HEK293 (cell line): ENCODE measurements around the gene TRIM27.

Experiments used
- CTCF ChIP-seq: fragments of 450-650 bp; formaldehyde crosslinking; IDR thresholded peaks from 2 replicates; pipeline ENCODE4 v1.5.1; 2016; ENCODE audit warnings: missing biosample characterization, missing genetic modification characterization
- ZNF239 ChIP-seq: fragments of 450-650 bp; formaldehyde crosslinking; IDR thresholded peaks from 2 replicates; pipeline ENCODE4 v1.5.1; 2016; ENCODE audit warnings: missing biosample characterization, missing genetic modification characterization
- ZNF670 ChIP-seq: fragments of 450-650 bp; formaldehyde crosslinking; IDR thresholded peaks from 2 replicates; pipeline ENCODE4 v1.5.1; 2016; ENCODE audit warnings: missing biosample characterization, missing genetic modification characterization, low read depth
- ZNF785 ChIP-seq: fragments of 450-650 bp; formaldehyde crosslinking; IDR thresholded peaks from 2 replicates; pipeline ENCODE4 v1.5.1; 2016; ENCODE audit warnings: missing biosample characterization, missing genetic modification characterization
- TF ChIP-seq, protein P1 (sequence below): fragments of 450-650 bp; formaldehyde crosslinking; IDR thresholded peaks from 2 replicates; pipeline ENCODE4 v1.5.1; 2017; ENCODE audit warnings: missing biosample characterization, missing genetic modification characterization
- TF ChIP-seq, protein P2 (sequence below): fragments of 450-650 bp; formaldehyde crosslinking; IDR thresholded peaks from 2 replicates; pipeline ENCODE4 v1.5.1; 2016; ENCODE audit warnings: missing biosample characterization, missing genetic modification characterization
- TF ChIP-seq, protein P3 (sequence below): fragments of 450-650 bp; formaldehyde crosslinking; IDR thresholded peaks from 2 replicates; pipeline ENCODE4 v1.5.1; 2016; ENCODE audit warnings: missing biosample characterization, missing genetic modification characterization, borderline replicate concordance
- TF ChIP-seq, protein P4 (sequence below): fragments of 450-650 bp; formaldehyde crosslinking; IDR thresholded peaks from 2 replicates; pipeline ENCODE4 v1.5.1; 2016; ENCODE audit warnings: missing biosample characterization, missing genetic modification characterization, low read depth

- TF ChIP-seq, protein P1, sequence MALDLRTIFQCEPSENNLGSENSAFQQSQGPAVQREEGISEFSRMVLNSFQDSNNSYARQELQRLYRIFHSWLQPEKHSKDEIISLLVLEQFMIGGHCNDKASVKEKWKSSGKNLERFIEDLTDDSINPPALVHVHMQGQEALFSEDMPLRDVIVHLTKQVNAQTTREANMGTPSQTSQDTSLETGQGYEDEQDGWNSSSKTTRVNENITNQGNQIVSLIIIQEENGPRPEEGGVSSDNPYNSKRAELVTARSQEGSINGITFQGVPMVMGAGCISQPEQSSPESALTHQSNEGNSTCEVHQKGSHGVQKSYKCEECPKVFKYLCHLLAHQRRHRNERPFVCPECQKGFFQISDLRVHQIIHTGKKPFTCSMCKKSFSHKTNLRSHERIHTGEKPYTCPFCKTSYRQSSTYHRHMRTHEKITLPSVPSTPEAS, result no peak
- TF ChIP-seq CTCF (tag by site-specific recombination), result no peak
- no peak for TF ChIP-seq ZNF785 (tag by site-specific recombination)
- TF ChIP-seq ZNF670, result no peak
- TF ChIP-seq, protein P2, sequence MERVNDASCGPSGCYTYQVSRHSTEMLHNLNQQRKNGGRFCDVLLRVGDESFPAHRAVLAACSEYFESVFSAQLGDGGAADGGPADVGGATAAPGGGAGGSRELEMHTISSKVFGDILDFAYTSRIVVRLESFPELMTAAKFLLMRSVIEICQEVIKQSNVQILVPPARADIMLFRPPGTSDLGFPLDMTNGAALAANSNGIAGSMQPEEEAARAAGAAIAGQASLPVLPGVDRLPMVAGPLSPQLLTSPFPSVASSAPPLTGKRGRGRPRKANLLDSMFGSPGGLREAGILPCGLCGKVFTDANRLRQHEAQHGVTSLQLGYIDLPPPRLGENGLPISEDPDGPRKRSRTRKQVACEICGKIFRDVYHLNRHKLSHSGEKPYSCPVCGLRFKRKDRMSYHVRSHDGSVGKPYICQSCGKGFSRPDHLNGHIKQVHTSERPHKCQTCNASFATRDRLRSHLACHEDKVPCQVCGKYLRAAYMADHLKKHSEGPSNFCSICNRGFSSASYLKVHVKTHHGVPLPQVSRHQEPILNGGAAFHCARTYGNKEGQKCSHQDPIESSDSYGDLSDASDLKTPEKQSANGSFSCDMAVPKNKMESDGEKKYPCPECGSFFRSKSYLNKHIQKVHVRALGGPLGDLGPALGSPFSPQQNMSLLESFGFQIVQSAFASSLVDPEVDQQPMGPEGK, result no peak
- TF ChIP-seq, protein P3, sequence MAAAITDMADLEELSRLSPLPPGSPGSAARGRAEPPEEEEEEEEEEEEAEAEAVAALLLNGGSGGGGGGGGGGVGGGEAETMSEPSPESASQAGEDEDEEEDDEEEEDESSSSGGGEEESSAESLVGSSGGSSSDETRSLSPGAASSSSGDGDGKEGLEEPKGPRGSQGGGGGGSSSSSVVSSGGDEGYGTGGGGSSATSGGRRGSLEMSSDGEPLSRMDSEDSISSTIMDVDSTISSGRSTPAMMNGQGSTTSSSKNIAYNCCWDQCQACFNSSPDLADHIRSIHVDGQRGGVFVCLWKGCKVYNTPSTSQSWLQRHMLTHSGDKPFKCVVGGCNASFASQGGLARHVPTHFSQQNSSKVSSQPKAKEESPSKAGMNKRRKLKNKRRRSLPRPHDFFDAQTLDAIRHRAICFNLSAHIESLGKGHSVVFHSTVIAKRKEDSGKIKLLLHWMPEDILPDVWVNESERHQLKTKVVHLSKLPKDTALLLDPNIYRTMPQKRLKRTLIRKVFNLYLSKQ (tag by site-specific recombination), result no peak
- no peak for TF ChIP-seq ZNF239 (tag by site-specific recombination)
- TF ChIP-seq, protein P4, sequence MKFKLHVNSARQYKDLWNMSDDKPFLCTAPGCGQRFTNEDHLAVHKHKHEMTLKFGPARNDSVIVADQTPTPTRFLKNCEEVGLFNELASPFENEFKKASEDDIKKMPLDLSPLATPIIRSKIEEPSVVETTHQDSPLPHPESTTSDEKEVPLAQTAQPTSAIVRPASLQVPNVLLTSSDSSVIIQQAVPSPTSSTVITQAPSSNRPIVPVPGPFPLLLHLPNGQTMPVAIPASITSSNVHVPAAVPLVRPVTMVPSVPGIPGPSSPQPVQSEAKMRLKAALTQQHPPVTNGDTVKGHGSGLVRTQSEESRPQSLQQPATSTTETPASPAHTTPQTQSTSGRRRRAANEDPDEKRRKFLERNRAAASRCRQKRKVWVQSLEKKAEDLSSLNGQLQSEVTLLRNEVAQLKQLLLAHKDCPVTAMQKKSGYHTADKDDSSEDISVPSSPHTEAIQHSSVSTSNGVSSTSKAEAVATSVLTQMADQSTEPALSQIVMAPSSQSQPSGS (tag by site-specific recombination), result no peak
Observed at GRCh38 chr6:28922821-28923317, 916 bp downstream of the TRIM27 start.
